ENCODE data around the gene OR8G5.

OR8G5 gene

DNA sequence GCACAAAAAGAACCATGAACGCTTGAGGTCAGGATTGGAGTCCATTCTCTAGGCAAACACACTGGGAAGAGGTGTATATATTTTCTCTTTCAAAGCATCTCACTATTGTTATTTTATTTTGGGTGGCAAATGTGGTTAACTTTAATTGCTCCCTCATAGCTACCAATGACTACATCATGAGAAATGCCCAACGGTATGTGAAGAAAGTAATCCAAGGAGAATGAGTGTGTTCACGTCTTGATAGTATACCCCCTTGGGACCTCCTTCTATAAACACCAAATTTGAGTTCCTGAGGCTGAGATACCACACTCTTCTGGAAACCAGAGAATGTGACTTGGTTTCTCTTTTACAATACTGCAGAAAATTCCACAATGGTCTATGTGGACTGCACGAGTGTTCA, 41.7 kb downstream of the OR8G5 start:
- H3K4me3 ChIP-seq (ENCODE audit: low read depth, low read length) = no peak overlapping the region
- H3K27ac ChIP-seq (ENCODE audit: extremely low read depth, low read depth, low read length) = no peak overlapping the region
- CTCF ChIA-PET = no interaction called here
- H3K36me3 ChIP-seq (ENCODE audit: control insufficient read depth in 2 of 2, insufficient read depth in 1 of 2, low read length in 2 of 2) = no peaks in the 10 kb centered on the region
- POLR2A ChIA-PET = no interaction called here
- TF ChIP-seq ZNF514 (tag by site-specific recombination; IDR thresholded peaks at IDR 0.05) = no peak
- no peak for TF ChIP-seq ZNF311 (tag by site-specific recombination; IDR thresholded peaks at IDR 0.05; ENCODE audit: borderline replicate concordance)
- no peak for TF ChIP-seq ZNF544 (tag by site-specific recombination; IDR thresholded peaks at IDR 0.05)
- TF ChIP-seq ZNF792 (tag by site-specific recombination; IDR thresholded peaks at IDR 0.05) = no peak
- no peak for TF ChIP-seq ZNF274 (IDR thresholded peaks at IDR 0.05; ENCODE audit: low read length)
- TF ChIP-seq ZNF274 (tag by site-specific recombination; IDR thresholded peaks at IDR 0.05; ENCODE audit: borderline replicate concordance) = no peak
- no peak for TF ChIP-seq KLF7 (tag by site-specific recombination; IDR thresholded peaks at IDR 0.05; ENCODE audit: borderline replicate concordance)
- TF ChIP-seq, protein P1, sequence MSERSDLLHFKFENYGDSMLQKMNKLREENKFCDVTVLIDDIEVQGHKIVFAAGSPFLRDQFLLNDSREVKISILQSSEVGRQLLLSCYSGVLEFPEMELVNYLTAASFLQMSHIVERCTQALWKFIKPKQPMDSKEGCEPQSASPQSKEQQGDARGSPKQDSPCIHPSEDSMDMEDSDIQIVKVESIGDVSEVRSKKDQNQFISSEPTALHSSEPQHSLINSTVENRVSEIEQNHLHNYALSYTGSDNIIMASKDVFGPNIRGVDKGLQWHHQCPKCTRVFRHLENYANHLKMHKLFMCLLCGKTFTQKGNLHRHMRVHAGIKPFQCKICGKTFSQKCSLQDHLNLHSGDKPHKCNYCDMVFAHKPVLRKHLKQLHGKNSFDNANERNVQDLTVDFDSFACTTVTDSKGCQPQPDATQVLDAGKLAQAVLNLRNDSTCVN (tag by site-specific recombination; optimal IDR thresholded peaks at IDR 0.05) = no peak
- H3K9me3 ChIP-seq (ENCODE audit: control insufficient read depth, insufficient read depth, low read depth, low read length) = no peaks in the 10 kb centered on the region
- H3K4me1 ChIP-seq (ENCODE audit: control insufficient read depth, insufficient read depth, low read length) = no peaks in the 10 kb centered on the region

DNA sequence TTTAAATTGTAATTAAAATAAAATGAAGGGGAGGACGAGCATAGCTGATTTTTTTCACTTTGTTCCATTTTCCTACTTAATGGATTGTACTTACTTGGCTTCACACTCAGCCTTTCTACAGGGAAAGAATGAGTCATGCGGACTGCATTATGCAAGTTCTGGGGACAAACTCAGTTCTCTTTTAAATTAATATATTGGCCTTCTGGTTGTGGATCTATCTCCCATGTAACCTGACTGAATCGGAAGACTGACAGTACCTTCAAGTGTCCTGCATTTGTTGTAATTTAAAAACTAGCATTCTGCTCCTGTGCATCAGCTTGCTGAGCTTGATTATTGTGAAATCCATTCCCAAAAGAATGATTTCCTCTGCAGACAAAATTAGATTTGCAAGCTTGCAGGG, 45.4 kb downstream of the OR8G5 start:
- TF ChIP-seq ZNF560 (tag by site-specific recombination; IDR thresholded peaks at IDR 0.05; ENCODE audit: borderline replicate concordance) (no peak), ZNF155 (tag by site-specific recombination; IDR thresholded peaks at IDR 0.05) (no peak), ZNF426 (tag by site-specific recombination; IDR thresholded peaks at IDR 0.05) (no peak), ZNF146 (tag by site-specific recombination; IDR thresholded peaks at IDR 0.05) (no peak), ZNF157 (tag by site-specific recombination; IDR thresholded peaks at IDR 0.05) (no peak), ZNF354C (tag by site-specific recombination; IDR thresholded peaks at IDR 0.05; ENCODE audit: borderline replicate concordance, low read depth) (no peak), BCL11A (tag by site-specific recombination; IDR thresholded peaks at IDR 0.05; ENCODE audit: low read depth) (no peak), TCF7L2 (IDR thresholded peaks at IDR 0.05; ENCODE audit: borderline replicate concordance, low read depth, low read length) (no peak), ZNF777 (tag by site-specific recombination; IDR thresholded peaks at IDR 0.05; ENCODE audit: borderline replicate concordance) (no peak), ZNF211 (tag by site-specific recombination; IDR thresholded peaks at IDR 0.05; ENCODE audit: low read depth) (no peak), ZNF302 (tag by site-specific recombination; IDR thresholded peaks at IDR 0.05; ENCODE audit: low read depth) (no peak)
- TF ChIP-seq, protein P2, sequence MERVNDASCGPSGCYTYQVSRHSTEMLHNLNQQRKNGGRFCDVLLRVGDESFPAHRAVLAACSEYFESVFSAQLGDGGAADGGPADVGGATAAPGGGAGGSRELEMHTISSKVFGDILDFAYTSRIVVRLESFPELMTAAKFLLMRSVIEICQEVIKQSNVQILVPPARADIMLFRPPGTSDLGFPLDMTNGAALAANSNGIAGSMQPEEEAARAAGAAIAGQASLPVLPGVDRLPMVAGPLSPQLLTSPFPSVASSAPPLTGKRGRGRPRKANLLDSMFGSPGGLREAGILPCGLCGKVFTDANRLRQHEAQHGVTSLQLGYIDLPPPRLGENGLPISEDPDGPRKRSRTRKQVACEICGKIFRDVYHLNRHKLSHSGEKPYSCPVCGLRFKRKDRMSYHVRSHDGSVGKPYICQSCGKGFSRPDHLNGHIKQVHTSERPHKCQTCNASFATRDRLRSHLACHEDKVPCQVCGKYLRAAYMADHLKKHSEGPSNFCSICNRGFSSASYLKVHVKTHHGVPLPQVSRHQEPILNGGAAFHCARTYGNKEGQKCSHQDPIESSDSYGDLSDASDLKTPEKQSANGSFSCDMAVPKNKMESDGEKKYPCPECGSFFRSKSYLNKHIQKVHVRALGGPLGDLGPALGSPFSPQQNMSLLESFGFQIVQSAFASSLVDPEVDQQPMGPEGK (tag by site-specific recombination; IDR thresholded peaks at IDR 0.05) = no peak
- POLR2A ChIA-PET = no interaction called here
- CTCF ChIA-PET = no interaction called here
- no peaks in the 10 kb centered on the region for H3K4me1 ChIP-seq (ENCODE audit: control insufficient read depth, insufficient read depth, low read length)
- H3K36me3 ChIP-seq (ENCODE audit: control insufficient read depth in 2 of 2, insufficient read depth in 1 of 2, low read length in 2 of 2) = no peaks in the 10 kb centered on the region
- no peaks in the 10 kb centered on the region for H3K9me3 ChIP-seq (ENCODE audit: control insufficient read depth, insufficient read depth, low read depth, low read length)
- no peak overlapping the region for H3K27ac ChIP-seq (ENCODE audit: extremely low read depth, low read depth, low read length)
- no peak overlapping the region for H3K4me3 ChIP-seq (ENCODE audit: low read depth, low read length)

Data from HEK293 (cell line).